Stimulated activated CD4-positive, alpha-beta T cell treated with anti-CD3 and anti-CD28 coated beads, Interleukin-15, amount 100 ng/mL, for 48 hours (primary cell): ENCODE results near the gene AOAH.

Source experiments
- DNase-seq, 2 donors: peaks; one replicate each; pipeline ENCODE4 v3.0.0-alpha.2; 2020; ENCODE audit warnings: low read depth in 2 of 2

The AOAH gene

DNA sequence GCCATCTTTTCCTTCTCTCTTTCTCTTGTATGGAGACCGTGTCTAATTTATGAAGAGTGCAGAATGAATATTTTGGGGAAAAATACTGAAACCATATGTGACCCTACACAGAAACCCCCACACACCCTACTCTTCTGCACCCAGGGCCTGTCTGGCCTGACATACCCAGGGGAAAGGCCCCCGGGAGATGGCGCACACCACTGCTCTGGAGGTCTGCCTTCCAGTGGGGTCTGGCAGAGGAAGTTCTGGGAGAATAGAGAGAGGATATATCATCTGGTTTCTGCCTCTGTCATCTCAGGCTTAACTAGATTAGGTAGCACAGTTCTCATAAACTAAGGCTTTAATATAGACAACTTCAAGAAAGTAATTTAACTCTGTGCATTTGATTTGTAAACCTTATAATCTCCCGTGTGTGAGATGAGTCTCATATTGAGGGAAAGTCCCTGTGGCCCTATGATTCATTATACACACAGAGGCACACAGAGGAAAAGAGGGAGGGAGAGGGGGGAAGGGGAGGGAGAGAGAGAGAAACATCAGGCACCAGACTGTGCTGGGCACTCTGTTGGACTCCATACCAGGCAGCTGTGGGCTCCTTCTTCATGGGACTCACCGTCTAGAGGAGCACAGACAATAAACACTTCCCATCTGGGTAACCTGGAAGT is 123.3 kb downstream of the AOAH start:
- DNase-seq, result peak in 1 of 2 donors; percentile 13

DNA sequence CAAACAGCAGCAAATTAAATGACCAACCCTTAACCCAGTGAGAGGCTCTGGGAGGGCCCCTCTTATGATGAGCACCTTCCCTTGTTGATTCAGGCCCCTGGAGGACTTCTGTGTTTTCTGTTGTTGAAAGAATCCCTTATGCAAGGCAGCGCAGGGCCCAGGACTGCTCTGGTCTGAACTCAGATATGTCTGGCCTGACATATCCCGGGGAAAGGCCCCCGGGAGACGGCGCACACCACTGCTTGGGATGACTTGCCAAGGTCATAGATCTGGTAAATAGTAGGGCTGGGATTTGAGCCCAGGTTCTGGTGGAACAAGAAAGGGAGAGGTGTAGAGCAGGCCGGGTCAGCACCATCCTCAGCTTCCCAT is 124.0 kb downstream of the AOAH start:
- DNase-seq, result no peak

DNA sequence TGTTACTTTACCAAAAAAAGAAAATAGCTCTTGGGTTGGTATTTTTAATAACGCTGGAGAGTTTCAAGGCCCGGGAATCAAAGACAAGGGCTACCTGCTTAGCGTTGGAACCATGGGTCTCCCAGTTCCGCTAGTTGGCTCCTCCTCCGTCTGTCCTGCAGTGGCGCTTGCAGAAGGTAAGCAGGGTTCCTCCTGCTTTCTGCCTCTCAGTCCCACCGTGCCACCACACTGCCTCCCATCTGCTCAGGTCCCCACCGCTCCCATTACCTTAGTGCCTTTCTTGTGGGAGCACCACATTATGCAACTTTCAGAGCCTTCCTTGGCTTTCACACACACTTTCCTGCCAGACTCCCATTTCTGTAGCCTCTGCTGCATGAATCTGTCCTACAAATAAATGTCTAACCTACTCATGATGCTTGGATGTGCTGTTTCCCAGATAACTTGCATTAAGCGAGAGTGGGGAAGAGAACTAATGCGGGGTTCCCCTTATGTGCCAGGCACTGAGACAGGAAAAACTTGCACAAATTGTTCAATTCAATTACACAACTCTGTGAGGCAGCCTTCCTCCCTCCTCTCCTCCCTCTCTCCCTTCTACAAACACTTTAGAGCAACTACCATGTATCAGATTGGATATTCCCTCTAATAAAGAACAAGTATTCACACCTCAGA is 124.5 kb downstream of the AOAH start:
- no peak for DNase-seq

DNA sequence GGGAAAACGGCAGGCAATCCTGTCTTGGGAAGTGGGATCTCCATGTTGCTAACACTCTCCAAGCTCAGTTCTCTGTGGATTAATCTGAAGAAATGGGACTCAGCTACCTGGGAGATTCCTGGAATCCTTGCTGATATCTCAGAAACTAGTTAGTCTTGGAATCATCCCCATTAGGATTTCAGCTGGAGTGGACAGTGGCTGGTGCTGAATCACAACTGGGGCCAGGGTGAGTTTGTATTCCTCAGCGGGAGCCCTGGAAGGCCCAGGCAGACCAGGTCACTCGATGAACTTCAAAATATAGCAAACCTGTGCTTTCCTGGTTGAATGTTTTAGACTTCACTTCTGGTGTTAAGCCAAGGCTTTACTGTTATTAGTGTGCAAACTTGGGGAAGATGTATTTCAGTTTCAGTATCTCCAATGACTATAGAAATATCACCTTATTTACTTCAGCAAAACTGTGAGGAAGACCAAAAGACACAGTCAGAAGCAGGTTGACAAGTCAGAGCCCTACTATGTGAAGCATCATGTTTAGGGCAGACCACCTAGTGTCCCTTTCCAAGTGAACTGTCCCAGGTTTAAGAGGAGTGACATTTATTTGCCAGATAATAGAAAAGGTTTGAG is 126.1 kb downstream of the AOAH start:
- DNase-seq, result no peak

DNA sequence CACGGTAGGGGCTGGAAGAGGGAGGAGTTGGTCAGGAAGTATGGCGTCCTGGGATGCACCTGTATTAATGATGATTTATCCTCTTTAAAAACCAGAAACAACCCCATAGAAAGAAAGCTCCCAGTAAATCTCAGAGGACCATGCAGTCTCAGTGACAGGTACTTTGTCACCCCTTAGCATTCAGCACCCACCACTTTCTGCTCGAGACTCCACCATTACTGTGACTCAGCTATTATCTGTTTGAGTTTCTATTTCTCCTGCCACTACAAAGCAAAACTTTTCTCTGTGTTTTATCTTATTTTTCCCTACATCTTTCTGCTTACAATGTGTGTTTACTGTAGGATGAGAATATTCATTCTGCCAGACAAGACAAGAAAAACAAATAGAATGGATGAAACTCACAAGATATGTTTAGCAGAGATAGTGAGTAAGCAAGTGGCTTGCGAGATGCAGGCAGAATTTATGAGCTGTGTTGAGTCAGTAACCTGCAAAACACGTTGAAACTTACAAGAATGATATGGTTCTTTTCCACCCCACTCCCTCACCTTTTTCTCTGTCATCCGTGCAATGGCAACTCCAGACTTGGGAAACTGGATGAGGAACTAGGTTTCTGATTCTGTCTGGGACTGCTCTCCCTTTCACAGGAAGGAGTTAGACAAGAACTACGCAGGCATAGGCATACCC is 127.1 kb downstream of the AOAH start:
- DNase-seq, result no peak

DNA sequence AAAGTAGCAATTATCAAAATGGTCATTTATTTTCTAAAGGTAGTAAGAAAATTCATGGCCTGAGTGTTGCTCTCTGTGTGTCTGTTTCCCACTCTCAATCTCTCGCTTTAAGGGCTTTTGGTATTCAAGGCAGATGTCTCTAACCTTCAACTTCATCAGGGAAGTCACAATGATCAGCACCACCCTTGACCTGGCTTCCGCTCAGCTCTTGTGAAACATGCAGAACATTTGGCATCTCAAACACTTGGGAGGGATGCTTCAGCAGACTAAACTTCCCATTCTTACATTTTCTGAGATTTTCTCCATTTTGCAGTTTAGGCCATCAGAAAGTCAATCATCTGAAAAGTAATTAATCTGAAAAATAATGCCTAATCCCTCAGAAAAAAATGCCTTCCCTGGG is 129.8 kb downstream of the AOAH start:
- no peak for DNase-seq

DNA sequence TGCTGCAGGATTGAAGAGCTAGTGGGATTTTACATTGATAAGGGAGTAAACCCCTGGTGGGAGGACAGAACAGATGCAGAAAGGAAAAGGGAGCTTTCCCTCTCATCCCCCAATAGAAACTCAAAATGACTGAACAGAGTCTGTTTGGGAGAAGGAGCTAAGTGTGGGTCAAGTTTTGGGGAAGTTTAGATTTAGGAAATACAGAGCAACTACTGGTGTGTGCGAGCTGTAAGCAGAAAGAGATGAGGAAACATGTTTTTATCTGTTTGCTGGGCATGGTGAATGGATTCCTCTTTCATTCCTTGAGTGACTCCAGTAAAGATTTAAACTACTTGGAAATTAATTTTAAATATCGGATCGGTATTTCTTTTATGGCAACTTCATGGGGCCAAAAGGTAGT is 132.7 kb downstream of the AOAH start:
- DNase-seq, result no peak

DNA sequence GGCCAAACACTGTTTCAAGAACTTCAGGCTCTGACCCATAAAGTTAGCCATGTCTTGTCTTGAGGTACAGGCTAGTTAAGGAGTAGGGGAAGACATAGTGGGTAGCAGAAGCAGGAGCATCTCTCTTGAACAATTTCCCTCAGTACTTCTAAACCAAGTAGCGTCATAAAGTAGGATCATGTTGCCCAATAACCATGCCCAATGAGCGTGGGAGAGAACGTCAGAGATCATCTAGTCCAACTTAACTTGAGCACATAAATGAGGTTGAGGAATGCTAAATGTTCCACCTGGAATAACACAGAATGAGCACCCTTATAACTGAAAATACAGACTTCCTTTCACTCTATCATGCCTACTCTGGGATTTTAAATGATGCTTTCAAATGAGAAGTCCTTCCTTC is 134.9 kb downstream of the AOAH start:
- DNase-seq, result no peak

DNA sequence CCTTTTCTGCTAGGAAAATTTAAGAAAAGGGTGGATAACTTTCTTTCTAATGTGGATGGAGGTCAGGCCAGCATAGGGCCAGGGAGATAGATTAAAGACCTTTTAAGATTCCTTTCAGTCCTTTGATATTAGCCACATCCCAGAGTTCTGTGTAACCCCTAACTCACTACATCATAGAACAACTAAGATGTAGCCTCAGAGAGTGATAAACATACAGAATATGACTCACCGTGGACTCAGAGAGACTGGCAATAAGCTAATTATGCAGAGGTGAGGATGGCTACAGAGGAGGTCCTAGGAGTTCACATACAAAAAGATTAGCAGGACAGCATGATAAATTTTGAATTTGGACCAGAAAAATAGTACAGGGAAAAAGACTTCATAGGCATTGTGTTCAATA is 141.0 kb downstream of the AOAH start:
- DNase-seq, result no peak

DNA sequence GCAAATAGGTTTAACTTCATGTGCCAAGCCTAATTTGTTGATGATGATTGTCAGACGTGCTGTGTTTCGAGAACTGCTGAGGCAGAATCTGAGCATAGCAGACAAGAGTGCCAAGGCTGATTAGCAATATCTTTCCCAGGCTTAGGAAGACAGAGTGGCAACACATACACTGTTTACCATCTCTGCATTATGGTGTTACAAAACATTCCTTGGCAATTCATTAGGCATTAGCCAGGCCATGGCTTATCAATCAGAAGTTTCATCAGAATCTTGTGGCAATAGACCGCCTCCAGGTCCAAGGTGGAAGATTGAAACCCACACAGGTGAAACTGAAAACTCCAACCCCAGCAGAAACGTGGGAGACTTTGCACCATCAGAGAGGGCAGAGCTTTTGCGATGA is 148.5 kb downstream of the AOAH start:
- DNase-seq, result no peak

DNA sequence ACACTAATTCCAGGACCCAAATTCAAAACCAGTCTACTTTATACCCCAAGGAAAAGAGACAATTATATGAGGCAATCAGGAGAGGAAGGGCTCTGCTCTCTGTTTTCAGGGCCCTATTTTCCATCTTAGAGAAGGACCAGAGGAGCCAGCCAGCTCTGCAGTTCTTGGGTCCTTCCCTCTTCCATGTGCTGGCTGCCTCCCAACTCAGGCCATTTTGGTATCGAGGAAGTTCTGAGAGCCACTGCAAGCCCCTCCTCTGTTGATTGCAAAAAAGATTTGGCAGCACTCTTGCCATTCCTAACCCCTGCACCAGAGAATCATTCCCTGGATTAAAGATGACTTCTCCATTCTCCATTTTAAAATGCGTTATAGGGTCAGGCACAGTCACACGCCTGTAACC is 151.2 kb downstream of the AOAH start:
- no peak for DNase-seq

DNA sequence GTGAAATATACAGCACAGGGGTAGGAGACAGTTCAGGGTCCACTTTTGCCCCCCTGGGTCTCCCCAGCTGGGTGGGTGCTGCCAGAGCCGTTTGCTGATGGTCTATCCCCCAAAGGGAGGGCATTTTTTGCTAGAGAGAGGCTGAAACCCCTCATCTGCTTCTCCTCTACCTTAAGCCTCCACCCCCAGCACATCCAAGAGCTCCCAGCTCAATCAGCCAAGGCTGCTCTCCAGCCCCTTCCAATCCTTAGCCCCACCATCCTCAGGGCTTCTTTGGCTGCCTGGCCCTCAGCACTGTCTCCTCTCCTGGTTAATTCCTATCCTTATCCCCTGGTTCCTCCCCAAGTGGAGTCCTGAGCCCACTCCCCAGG is 153.1 kb downstream of the AOAH start:
- no peak for DNase-seq

DNA sequence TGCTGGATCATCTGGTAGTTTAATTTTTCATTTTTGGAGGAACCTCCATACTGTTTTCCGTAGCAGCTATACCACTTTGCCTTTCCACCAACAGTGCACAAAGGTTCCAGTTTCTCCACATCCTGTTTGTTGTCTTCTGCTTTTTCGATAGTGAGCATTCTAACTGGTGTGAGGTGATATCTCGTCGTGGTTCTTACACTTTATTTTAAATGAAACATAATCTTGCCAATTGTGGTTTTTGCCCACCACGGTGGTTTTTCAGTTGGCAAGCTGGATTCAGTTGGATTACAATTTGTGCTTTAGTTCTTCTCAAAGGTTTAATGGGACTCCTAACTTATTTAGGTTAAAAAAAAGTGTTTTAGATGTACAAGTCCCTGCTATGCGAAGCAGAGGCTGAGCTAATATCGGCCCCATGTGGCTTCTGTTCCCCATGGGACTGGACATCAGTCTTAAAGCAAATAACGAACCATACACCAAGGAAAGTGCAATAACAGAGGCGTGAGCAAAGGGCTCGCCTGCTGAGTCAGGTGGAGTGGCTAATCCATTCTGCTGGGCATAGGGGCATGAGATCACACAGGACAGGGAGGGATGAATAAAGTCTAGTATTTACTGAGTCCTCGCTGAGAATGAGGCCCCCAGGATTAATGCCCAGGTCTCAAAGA is 153.6 kb downstream of the AOAH start:
- no peak for DNase-seq

DNA sequence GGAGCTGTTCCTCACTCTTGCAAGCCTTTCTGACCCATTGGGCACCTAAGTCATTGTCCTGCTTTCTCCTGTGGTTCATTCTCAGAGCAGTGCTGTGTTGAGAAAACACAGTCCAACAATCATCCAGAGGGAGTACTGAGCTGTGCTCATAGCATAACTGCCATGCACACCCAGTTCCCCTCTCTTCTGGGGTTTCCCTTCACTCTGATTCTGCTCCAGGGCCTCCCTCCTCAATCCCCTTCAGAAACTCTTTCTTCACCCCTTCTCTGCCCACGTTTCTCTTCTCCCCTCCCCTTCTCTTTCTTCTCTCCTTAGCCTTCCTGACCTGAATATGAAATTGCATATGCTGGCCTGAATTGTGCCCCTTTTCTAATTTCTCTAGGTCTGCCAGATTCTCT is 155.8 kb downstream of the AOAH start:
- DNase-seq, result no peak

DNA sequence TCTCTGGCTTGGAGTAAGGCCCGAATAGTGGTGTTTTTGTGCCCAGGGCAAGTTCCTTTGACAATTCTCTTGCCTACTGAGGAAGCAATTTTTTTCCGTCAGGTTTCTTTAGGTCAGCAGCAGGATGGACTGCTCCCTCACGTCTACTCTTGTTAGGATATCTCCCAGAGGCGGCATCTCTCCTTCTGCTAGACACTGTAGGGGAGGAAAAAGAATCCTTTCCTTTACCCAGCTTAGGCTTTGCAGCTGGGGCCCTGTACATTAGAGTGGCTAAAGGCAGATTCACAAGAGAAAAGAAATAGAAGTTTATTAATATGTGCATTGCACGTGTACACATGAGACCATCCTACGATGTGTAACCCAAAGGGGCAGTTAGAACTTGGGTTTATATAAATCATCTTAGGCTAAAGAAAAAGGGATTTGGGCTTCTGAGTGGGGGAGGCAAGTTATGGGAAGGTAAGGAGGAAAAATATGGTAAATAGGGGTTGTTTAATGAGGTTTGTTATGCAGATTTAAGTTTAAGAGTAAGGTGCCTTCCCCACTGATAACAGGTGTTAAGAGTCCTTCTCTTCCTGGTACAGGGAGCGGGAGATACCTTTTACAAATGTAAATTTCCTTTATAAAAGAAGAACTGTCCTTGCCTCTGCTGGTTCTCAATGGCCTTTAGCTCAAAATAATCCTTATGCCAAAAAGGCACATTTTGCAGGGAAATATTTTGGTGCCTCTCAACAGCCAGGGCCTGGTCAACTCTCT is 156.4 kb downstream of the AOAH start:
- no peak for DNase-seq

DNA sequence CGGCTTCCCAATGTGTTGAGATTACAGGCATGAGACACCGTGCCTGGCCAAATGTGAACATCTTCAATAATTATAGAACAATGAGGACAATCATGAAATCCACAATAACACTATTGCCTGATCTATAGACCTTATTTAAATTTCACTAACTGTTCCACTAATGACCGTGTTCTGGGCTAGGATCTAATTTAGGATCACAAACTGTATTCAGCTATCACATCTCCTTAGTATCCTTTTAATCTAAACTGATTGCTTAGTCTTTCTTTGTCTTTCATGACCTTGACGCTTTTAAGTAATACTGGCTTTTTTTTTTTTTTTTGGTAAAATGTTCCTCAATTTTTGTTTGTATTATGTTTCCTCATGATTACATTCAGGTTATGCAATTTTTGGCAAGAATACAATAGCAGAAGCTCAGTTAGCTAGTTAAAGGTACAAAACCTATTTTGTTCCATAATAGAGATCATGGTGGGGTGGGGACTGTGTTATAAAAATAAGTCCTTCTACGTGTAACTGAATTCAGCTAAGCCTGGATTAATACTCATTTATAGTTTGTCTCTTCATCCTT is 158.4 kb downstream of the AOAH start:
- no peak for DNase-seq

DNA sequence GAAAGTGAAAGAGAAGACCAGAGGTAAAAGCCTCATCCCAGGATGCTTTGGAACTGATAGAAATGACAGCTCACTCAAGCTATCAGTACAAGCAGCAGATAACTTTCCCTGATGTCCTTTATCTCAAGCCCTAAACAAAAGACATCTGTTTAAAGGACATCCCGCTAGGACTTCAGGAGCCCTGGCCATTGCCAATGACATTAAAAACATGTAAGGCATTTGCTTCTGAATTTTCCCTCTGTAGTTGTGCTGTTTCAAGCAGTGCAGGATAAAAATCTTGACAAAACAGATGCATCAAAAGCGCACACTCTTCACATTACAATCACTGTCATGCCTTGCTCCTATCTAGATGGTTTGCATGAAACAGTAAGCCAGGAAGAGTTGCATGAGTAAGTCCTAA is 159.8 kb downstream of the AOAH start:
- DNase-seq, result no peak

DNA sequence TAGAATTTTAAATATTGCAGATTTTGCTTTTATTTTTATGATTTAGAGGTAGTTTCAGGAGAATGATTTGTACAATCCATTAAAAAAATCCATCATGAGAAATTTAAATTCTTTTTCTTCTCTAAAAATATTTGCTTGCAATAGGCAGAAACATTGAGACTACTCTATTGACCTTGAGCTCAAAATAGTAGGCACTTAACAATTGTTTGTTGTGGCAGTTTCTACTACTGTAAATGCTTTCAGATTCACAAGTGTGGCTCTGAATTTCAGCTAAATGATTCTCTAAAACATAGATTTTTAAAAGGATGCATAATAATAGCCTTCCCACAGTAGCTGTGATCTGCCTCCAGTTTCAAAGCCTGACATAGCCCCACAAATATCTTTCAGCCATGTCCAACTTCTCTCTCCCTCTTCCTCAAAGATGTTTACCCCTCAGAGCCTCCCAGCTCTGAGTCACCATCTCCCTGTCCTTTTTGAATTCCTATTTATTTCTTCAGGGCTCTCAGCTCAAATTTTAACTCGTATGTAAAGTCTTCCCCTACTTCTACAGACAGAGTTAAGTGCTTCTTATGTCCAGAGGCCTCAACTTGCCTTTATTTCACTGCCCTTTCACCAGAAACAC is 160.5 kb downstream of the AOAH start:
- DNase-seq, result no peak

DNA sequence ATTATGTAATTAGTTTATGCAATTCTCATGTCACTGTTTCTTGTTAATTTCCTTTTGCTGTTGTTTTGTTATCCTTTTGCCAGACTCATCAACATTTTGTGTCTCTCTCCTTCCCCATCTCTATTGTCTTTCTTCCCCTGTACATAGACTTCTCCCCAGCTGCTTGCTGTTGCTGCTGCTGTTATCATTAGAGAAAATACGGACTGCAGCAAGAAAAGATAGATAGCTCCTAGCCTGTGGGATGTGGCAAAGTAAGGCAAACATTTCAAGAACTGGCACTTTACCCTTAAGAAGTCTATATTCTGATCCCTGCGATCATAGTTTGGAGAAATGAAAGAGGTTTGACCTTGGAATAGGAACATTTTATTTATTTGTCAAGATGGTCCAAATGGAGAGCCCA is 162.2 kb downstream of the AOAH start:
- DNase-seq, result no peak

DNA sequence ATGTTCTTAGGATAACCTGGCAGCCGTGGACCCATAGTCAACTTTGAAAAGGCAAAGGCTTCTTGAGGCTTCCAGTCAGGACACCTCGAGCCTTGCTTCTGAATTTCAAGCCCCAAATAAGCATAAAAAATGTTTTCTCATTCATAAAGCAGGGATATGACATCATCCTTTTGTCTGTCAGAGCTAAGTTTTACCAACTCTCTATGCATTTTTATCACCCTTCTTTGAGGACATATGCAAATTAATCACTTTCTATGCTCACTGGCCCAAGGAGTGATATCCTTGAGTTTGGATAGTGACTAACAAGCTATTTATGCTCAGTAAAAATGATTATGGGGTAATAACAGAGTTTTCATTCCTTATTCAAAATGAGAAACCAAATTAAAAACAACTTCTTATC is 175.3 kb downstream of the AOAH start:
- no peak for DNase-seq

DNA sequence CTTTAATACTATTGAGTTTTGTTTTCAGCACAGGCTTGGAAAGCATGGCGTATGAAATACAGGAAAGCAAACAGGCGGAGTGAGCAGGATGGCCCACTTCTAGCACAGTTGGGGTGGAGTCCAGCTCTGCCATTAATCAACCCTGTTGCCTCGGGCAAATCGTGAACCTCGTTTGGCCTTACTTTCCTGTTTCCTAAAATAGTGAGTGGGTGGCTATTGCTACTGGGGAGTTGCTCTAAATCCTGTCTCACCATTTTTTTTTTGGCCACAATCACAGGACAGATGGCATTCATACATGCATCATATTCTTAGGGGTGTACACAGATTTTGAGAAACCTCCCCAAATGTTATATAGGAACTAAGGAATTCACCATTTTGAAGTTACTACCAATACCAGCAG is 176.9 kb downstream of the AOAH start:
- no peak for DNase-seq
